Prostate gland (tissue), 2 donors: Measurements from ENCODE around the gene BASP1. TPM values are rescaled to one million over a fixed set of nuclear protein-coding genes. Genes with fewer than 3 reads are reported as not detected.
A peak's percentile ranks its signal among the peaks of the same experiment; 100 is the strongest.

Experiments used
- DNase-seq: peaks from one replicate; pipeline ENCODE4 v3.0.0-alpha.2; 2019; ENCODE audit warnings: low spot score
- H3K27ac ChIP-seq, 2 donors: fragments of 200-600 bp; sonication (generic); 2 replicates each; pipeline ENCODE4 v1.5.1; 2017 to 2019
- H3K27me3 ChIP-seq: fragments of 200-600 bp; sonication (generic); replicated peaks from 2 replicates; pipeline ENCODE4 v1.5.1; 2019; ENCODE audit not compliant: insufficient read depth
- H3K36me3 ChIP-seq, 2 donors: fragments of 200-600 bp; sonication (generic); 1 replicate in 1 of 2; 2 replicates in 1 of 2; pipeline versions ENCODE4 v1.5.1 to v1.8.1; 2017 to 2019
- H3K4me1 ChIP-seq: fragments of 200-600 bp; sonication (generic); replicated peaks from 2 replicates; pipeline ENCODE4 v1.5.1; 2019
- H3K4me3 ChIP-seq, 2 donors: fragments of 200-600 bp; sonication (generic); 2 replicates each; pipeline ENCODE4 v1.5.1; 2017 to 2019
- H3K9me3 ChIP-seq: fragments of 200-600 bp; sonication (generic); 2 replicates; pipeline ENCODE4 v1.5.1; 2017
- CTCF ChIP-seq, 4 experiments: fragments of 200-600 bp in 2 of 4; fragments of 450-650 bp in 2 of 4; sonication (generic) in 2 of 4; IDR thresholded peaks; 1 replicate in 3 of 4; 2 replicates in 1 of 4; pipeline ENCODE4 v1.5.1; 2016 to 2019; ENCODE audit warnings: antibody characterized with exemption in 4 of 4, mild to moderate bottlenecking in 2 of 4, moderate library complexity in 2 of 4
- POLR2A ChIP-seq: fragments of 450-650 bp; IDR thresholded peaks from one replicate; pipeline ENCODE4 v1.6.1; 2016; ENCODE audit warnings: antibody characterized with exemption, mild to moderate bottlenecking
- POLR2AphosphoS5 ChIP-seq: sonication (generic); formaldehyde crosslinking; IDR thresholded peaks from one replicate; pipeline ENCODE4 v1.6.1; 2017; ENCODE audit warnings: antibody characterized with exemption
- WGBS: methylation state at CpG from one replicate; pipeline ENCODE4 v1.1.5; 2018; 5-methylcytosine and 5-hydroxymethylcytosine counted together
- intact Hi-C: fragments of 100-400 bp; cut with DNase I; formaldehyde crosslinking; loops from one replicate; pipeline ENCODE4 v1.14.2; 2022
- total RNA-seq, 2 donors: library from RNA; depleted of rRNA; stranded (reverse); fragments of >200 nt; gene quantifications; one replicate each; pipeline ENCODE4 v1.1.0, GENCODE V29; 2016

BASP1 gene
- total RNA-seq, 2 donors from 2014 or later, result 142 to 346 TPM

GRCh38 chr5:17269201-17269600 is 51.8 kb downstream of the BASP1 start:
- DNase-seq, result no peak
- Histone ChIP-seq H3K27ac (peak overlapping the region in 1 of 2 donors; percentile 23), H3K36me3 (no peaks in the 10 kb centered on the region), H3K4me3 (no peak overlapping the region), H3K27me3 (no peaks in the 10 kb centered on the region), H3K4me1 (no peaks in the 10 kb centered on the region), H3K9me3 (no peaks in the 10 kb centered on the region)
- WGBS, result 46% methylated on average over 6 of the region's 6 CpGs
- TF ChIP-seq POLR2A (no peak), POLR2AphosphoS5 (peak; percentile 33)
- intact Hi-C loops, result no loop called here

GRCh38 chr5:17272111-17272510 is 54.7 kb downstream of the BASP1 start:
- no peak for DNase-seq
- TF ChIP-seq POLR2A (no peak), POLR2AphosphoS5 (no peak), CTCF (IDR thresholded peaks at IDR 0.05) (no peak)
- Histone ChIP-seq H3K27me3 (no peaks in the 10 kb centered on the region), H3K36me3 (no peaks in the 10 kb centered on the region), H3K4me3 (no peak overlapping the region), H3K4me1 (no peaks in the 10 kb centered on the region), H3K27ac (no peak overlapping the region), H3K9me3 (no peaks in the 10 kb centered on the region)
- WGBS, result 92% methylated on average over 3 of the region's 3 CpGs
- intact Hi-C loops, result no loop called here

GRCh38 chr5:17275289-17276158 is 58.1 kb downstream of the BASP1 start:
- no peak for DNase-seq
- Histone ChIP-seq H3K36me3 (no peaks in the 10 kb centered on the region), H3K4me3 (no peak overlapping the region), H3K4me1 (no peaks in the 10 kb centered on the region), H3K27ac (no peak overlapping the region), H3K9me3 (no peaks in the 10 kb centered on the region), H3K27me3 (no peaks in the 10 kb centered on the region)
- intact Hi-C loops, result no loop called here
- 97% methylated on average over 50 of the region's 57 CpGs for WGBS
- no peak for TF ChIP-seq POLR2A
- TF ChIP-seq CTCF (IDR thresholded peaks at IDR 0.05), result no peak
- no peak for TF ChIP-seq POLR2AphosphoS5

- no peaks in the 10 kb centered on the region for H3K27me3 ChIP-seq
- H3K9me3 ChIP-seq, result no peaks in the 10 kb centered on the region
- H3K36me3 ChIP-seq, result no peaks in the 10 kb centered on the region
- TF ChIP-seq POLR2AphosphoS5, result no peak
- TF ChIP-seq POLR2A, result no peak
- TF ChIP-seq CTCF (IDR thresholded peaks at IDR 0.05), result no peak
- no peak for DNase-seq
- H3K4me3 ChIP-seq, result no peak overlapping the region
- H3K4me1 ChIP-seq, result no peaks in the 10 kb centered on the region
- H3K27ac ChIP-seq, result no peak overlapping the region
- WGBS, result 75% methylated on average over 3 of the region's 3 CpGs
- intact Hi-C loops, result no loop called here
Measured at GRCh38 chr5:17276445-17276844, 59.0 kb downstream of the BASP1 start.

GRCh38 chr5:17277907-17278306 is 60.5 kb downstream of the BASP1 start:
- Histone ChIP-seq H3K4me3 (no peak overlapping the region), H3K9me3 (no peaks in the 10 kb centered on the region), H3K27ac (no peak overlapping the region), H3K36me3 (no peaks in the 10 kb centered on the region), H3K27me3 (no peaks in the 10 kb centered on the region), H3K4me1 (no peaks in the 10 kb centered on the region)
- TF ChIP-seq POLR2AphosphoS5 (no peak), POLR2A (no peak), CTCF (IDR thresholded peaks at IDR 0.05) (no peak)
- no peak for DNase-seq
- 93% methylated on average over 5 of the region's 5 CpGs for WGBS
- intact Hi-C loops, result no loop called here
